ENCODE results near the gene NELFB.

NELFB gene

GRCh38 chr9:137254624-137255447, at the start of gene NELFB:
NELFB (plus strand) TSS chr9:137255327.
- peak; percentile 95 for DNase-seq

GRCh38 chr9:137206602-137207001, 48.5 kb upstream of the NELFB start:
- no peak for DNase-seq

- no peak for DNase-seq
Measured at GRCh38 chr9:137211532-137211931, 43.6 kb upstream of the NELFB start.

GRCh38 chr9:137212520-137212919, 42.6 kb upstream of the NELFB start:
- no peak for DNase-seq

- DNase-seq, result no peak
Measured at GRCh38 chr9:137213160-137214060, 41.7 kb upstream of the NELFB start.

- DNase-seq, result no peak
Measured at GRCh38 chr9:137214620-137215019, 40.5 kb upstream of the NELFB start.

- DNase-seq, result no peak
Measured at GRCh38 chr9:137215196-137215986, 39.7 kb upstream of the NELFB start.

GRCh38 chr9:137216188-137216965, 38.8 kb upstream of the NELFB start:
- no peak for DNase-seq

- no peak for DNase-seq
Measured at GRCh38 chr9:137217276-137218211, 37.6 kb upstream of the NELFB start.

GRCh38 chr9:137218212-137218753, 36.8 kb upstream of the NELFB start:
- DNase-seq, result no peak

GRCh38 chr9:137218754-137219271, 36.3 kb upstream of the NELFB start:
- peak; percentile 46 for DNase-seq

- no peak for DNase-seq
Measured at GRCh38 chr9:137219757-137220316, 35.3 kb upstream of the NELFB start.

GRCh38 chr9:137220317-137221094, 34.6 kb upstream of the NELFB start:
- DNase-seq, result no peak

- DNase-seq, result no peak
Measured at GRCh38 chr9:137221095-137221505, 34.0 kb upstream of the NELFB start.

GRCh38 chr9:137221506-137222111, 33.5 kb upstream of the NELFB start:
- DNase-seq, result no peak

- no peak for DNase-seq
Measured at GRCh38 chr9:137222190-137223077, 32.7 kb upstream of the NELFB start, which contains the start of gene RNF208. RNF208 (minus strand) TSS chr9:137222240; CDS start chr9:137221212, 1,028 bp downstream.
